ENCODE data around the gene GREM1.

DNA sequence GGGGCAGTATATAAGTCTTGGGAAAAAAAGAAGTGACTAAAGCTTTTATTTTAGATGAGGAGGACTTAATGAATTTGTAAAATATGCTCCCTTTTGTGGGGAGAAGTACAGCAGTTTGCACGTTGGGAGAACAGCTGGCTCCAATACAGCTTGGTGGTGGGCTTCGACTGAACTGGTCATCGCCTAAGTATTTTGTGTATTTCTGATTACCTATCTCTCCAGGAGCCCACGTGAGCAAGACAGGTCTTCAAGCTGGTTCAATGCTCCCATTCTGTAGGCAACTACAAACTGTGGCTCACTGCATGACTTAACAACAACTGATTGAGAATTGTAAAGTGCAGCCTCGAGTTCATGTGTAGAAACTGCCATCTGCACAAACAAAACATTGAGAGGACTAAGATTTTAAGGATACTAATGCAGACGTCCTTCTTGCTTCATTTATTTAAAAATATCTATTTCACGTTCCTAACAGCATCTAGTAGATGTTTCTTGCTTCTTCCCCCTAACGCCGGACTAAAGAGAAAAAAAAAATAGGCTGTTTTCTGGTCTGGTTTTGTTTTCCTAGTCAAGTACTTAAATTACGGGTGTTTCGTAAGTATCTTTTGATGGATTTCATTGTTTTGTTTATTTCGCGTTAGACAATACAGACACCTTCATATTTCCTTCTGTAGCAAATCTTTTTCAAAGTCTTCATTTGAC is 1.4 kb upstream of the GREM1 start:
- TF ChIP-seq, protein P1, sequence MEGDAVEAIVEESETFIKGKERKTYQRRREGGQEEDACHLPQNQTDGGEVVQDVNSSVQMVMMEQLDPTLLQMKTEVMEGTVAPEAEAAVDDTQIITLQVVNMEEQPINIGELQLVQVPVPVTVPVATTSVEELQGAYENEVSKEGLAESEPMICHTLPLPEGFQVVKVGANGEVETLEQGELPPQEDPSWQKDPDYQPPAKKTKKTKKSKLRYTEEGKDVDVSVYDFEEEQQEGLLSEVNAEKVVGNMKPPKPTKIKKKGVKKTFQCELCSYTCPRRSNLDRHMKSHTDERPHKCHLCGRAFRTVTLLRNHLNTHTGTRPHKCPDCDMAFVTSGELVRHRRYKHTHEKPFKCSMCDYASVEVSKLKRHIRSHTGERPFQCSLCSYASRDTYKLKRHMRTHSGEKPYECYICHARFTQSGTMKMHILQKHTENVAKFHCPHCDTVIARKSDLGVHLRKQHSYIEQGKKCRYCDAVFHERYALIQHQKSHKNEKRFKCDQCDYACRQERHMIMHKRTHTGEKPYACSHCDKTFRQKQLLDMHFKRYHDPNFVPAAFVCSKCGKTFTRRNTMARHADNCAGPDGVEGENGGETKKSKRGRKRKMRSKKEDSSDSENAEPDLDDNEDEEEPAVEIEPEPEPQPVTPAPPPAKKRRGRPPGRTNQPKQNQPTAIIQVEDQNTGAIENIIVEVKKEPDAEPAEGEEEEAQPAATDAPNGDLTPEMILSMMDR (IDR thresholded peaks at IDR 0.05; ENCODE audit: low read length), result no peak
- TF ChIP-seq EZH2 (IDR thresholded peaks at IDR 0.05; ENCODE audit: borderline replicate concordance, low read length), result no peak
